Measurements from ENCODE around the gene TGFBR2. TPM values are rescaled to one million over a fixed set of nuclear protein-coding genes. Genes with fewer than 3 reads are reported as not detected.

The TGFBR2 gene
- total RNA-seq, 2 donors from 2014 or later, result 37.7 to 45.9 TPM

DNA sequence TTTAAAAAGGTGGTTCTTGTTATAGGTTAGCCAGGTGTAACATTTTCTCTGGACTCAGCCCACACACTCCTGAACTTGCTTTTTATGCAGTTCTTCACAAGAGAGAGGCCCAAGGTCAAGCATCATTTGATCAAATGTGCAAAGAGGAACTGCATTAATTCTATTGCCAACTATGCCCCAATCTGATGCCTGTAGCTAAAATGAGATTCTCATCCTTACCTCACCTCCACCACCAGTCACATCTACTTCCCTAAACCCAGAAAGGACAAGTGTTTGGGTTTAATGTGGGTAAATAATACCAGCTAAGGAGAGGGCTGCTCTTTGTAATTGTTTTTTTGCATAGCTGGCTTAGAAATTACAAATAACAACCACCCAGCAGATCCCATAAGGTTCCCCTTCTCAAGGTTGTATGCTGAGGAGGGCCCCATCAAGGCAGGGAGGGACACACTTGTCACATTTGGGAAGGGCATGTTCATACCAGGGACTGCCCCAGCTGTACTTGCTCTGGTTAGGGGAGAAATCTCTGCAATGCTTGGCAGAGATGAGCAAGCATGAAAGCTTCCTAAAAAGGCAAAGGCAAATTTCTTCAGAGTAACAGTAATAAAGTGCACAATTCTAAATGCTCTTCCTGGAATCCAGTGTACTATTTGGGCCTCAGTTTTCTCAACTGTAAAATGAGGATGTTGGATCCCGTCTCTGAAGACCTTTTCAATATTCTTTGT, 76.2 kb downstream of the TGFBR2 start:
- H3K4me3 Mint-ChIP-seq, result peak overlapping the region; percentile 67 to 75
- H3K4me1 Mint-ChIP-seq (ENCODE audit: low read depth), result peaks cover 96% of the 10 kb centered on the region
- H3K9me3 Mint-ChIP-seq, result no peaks in the 10 kb centered on the region
- ATAC-seq (replicated peaks in 1 of 2) (peak; percentile 51 to 54), DNase-seq (no peak)
- no peaks in the 10 kb centered on the region for H3K27me3 Mint-ChIP-seq (ENCODE audit: low read depth)
- H3K36me3 Mint-ChIP-seq (ENCODE audit: insufficient read depth in 2 of 2), result peaks cover 14 to 28% of the 10 kb centered on the region in 2 donors
- peak overlapping the region; percentile 86 for H3K27ac Mint-ChIP-seq

DNA sequence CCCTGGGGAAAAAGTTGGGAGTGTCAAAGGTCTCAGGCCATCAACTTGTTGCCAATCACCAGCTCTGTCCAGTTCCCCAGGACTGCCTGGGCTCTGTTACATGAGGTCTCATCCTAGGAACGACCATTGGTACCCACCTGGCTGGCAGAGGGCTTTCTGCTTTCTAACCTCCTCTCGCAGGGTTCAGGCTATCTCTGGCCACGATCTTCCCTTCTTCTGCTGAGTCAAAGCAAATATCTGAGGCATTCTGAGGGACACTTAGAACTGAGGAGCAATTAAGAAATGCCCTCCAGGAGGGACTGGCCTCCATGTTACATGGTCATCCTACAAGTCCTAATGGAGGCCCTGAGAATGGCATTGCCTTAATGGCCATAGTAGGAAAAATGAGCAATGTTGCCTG, 77.4 kb downstream of the TGFBR2 start:
- H3K27me3 Mint-ChIP-seq (ENCODE audit: low read depth), result no peaks in the 10 kb centered on the region
- peaks cover 98% of the 10 kb centered on the region for H3K4me1 Mint-ChIP-seq (ENCODE audit: low read depth)
- peak overlapping the region; percentile 54 for H3K27ac Mint-ChIP-seq
- H3K36me3 Mint-ChIP-seq (ENCODE audit: insufficient read depth in 2 of 2), result peaks cover 17 to 33% of the 10 kb centered on the region in 2 donors
- no peaks in the 10 kb centered on the region for H3K9me3 Mint-ChIP-seq
- DNase-seq (no peak), ATAC-seq (replicated peaks in 1 of 2) (no peak)
- H3K4me3 Mint-ChIP-seq, result peak overlapping the region; percentile 21 to 70

DNA sequence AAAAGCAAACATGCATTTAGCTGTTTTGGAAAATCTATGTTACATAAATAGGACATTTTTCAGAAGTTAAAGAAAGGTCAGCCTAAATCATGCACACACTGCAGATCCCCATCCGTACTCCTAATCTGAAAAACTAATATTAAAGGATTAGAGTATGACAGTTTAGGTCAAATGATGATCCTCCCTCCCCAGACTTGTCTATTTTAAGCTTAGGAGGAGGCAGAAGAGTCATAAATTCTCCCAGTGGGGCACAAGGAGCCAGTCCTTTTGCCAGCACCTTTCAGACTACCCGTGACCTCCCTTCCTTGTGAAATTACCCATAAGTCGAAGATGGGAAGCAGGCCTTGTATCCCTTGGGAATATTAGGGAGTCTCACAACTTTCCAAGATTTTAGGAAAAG, 78.0 kb downstream of the TGFBR2 start:
- Mint-ChIP-seq H3K27me3 (ENCODE audit: low read depth) (no peaks in the 10 kb centered on the region), H3K27ac (peak overlapping the region; percentile 54), H3K36me3 (ENCODE audit: insufficient read depth in 2 of 2) (peaks cover 19 to 36% of the 10 kb centered on the region in 2 donors), H3K9me3 (no peaks in the 10 kb centered on the region), H3K4me3 (peak overlapping the region; percentile 21 to 70), H3K4me1 (ENCODE audit: low read depth) (peaks cover 98% of the 10 kb centered on the region)
- DNase-seq (no peak), ATAC-seq (replicated peaks in 1 of 2) (no peak)

DNA sequence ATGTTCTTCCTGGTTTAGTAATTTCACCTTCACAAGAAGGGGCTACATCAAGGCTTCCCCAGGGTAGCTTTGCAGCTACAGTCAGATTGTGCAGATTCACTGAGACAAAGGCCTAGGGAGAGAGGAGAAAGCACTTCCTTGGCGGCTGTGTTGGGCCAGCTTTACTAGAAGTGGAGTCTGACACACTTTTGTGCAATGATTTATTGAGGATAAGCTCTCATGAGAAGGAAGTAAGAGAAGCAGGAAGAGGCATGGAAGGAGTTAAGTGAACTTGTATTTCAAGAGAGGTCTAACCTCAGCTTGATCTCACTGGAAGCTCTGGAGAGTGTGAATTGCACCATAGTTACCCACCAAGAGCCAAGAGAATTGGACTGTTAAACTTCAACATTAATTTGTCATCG, 78.9 kb downstream of the TGFBR2 start:
- peaks cover 97% of the 10 kb centered on the region for H3K4me1 Mint-ChIP-seq (ENCODE audit: low read depth)
- H3K27ac Mint-ChIP-seq, result peak overlapping the region; percentile 54
- peak overlapping the region; percentile 21 to 35 for H3K4me3 Mint-ChIP-seq
- DNase-seq (peak in 1 of 2 donors; percentile 43), ATAC-seq (replicated peaks in 1 of 2) (peak; percentile 67 to 70)
- peaks cover 20 to 39% of the 10 kb centered on the region in 2 donors for H3K36me3 Mint-ChIP-seq (ENCODE audit: insufficient read depth in 2 of 2)
- H3K9me3 Mint-ChIP-seq, result no peaks in the 10 kb centered on the region
- no peaks in the 10 kb centered on the region for H3K27me3 Mint-ChIP-seq (ENCODE audit: low read depth)

DNA sequence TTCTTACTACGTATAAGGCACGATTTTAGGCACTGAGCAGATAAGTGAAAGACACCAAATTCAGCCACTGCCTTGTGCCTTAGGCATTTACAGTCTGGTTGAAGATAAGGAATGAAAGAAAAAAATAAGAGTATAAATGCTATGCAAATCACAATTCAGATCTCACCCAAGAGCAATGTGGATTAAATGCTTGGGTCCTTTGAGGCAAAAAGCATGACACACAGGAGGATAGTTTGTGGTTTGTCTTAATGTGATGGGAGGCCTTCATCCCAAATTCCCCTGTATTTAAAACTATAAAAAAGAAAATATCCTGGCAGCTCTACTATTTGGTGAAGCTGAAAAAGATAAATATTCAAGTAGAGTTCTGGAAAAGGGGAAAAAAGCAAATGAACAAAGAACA, 79.8 kb downstream of the TGFBR2 start:
- peaks cover 23 to 44% of the 10 kb centered on the region in 2 donors for H3K36me3 Mint-ChIP-seq (ENCODE audit: insufficient read depth in 2 of 2)

GRCh38 chr3:30686799-30687198, 80.4 kb downstream of the TGFBR2 start:
- Mint-ChIP-seq H3K27ac (peak overlapping the region; percentile 21), H3K4me3 (no peak overlapping the region), H3K36me3 (ENCODE audit: insufficient read depth in 2 of 2) (peaks cover 21 to 48% of the 10 kb centered on the region in 2 donors), H3K4me1 (ENCODE audit: low read depth) (peaks cover 94% of the 10 kb centered on the region), H3K9me3 (no peaks in the 10 kb centered on the region), H3K27me3 (ENCODE audit: low read depth) (no peaks in the 10 kb centered on the region)
- DNase-seq (no peak), ATAC-seq (replicated peaks in 1 of 2) (no peak)

More for the DNA sequence above, 79.8 kb downstream of the TGFBR2 start:
- Mint-ChIP-seq H3K4me1 (ENCODE audit: low read depth) (peaks cover 97% of the 10 kb centered on the region), H3K27me3 (ENCODE audit: low read depth) (no peaks in the 10 kb centered on the region), H3K4me3 (no peak overlapping the region), H3K9me3 (no peaks in the 10 kb centered on the region), H3K27ac (peak overlapping the region; percentile 54)
- ATAC-seq (replicated peaks in 1 of 2) (no peak), DNase-seq (no peak)

- Mint-ChIP-seq H3K36me3 (ENCODE audit: insufficient read depth in 2 of 2) (peaks cover 24 to 55% of the 10 kb centered on the region in 2 donors), H3K4me1 (ENCODE audit: low read depth) (peaks cover 84% of the 10 kb centered on the region), H3K4me3 (peak overlapping the region; percentile 9 to 31)
Measured at GRCh38 chr3:30687930-30688570, 81.6 kb downstream of the TGFBR2 start.

DNA sequence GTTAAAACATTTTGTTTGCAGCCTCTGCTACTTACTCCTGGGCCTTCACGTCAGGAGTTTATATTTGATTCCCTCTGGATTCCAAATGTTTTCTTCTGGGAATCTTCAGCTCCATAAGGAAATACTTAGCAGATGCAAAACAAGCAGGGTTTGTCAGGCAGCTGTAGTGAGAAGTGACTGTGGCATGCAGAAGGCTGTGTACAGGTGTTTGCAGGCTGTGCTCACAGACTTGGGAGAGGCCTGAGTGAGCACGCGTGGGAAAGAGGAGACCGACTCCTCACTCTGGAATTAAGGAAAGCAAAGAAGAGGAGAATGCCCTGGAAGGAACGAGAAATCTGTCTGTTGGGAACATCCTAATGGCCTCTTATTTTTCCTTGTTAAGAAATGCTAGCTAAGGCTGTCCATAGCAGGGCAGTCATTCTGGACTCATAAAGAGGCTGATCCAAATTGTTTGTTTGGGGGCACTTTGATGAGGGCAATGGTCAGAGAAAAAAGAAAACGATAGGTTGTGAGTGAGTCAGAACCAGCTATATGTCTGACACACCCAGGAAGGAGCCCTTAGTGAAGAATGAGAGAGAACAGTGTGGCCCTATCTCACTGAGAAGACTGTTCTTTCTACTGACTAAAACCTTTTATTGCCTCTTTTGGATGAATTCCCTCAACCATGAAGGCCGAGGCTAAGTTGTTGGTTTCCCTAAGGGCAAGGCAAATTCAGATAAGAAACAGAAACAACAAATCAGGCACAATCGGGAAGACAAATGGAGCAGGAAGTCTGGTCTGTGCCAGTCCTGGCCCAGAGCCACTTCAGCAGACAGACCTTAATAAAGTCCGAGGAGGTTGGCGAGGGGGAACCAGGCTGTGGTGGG, 82.6 kb downstream of the TGFBR2 start:
- Mint-ChIP-seq H3K4me1 (ENCODE audit: low read depth) (peaks cover 80% of the 10 kb centered on the region), H3K27ac (peak overlapping the region; percentile 97), H3K27me3 (ENCODE audit: low read depth) (no peaks in the 10 kb centered on the region), H3K9me3 (no peaks in the 10 kb centered on the region), H3K36me3 (ENCODE audit: insufficient read depth in 2 of 2) (peaks cover 22 to 56% of the 10 kb centered on the region in 2 donors), H3K4me3 (peak overlapping the region; percentile 70 to 81)
- ATAC-seq (replicated peaks in 1 of 2) (peak; percentile 79 to 83), DNase-seq (peak in 1 of 2 donors; percentile 25)

More at GRCh38 chr3:30687930-30688570, 81.6 kb downstream of the TGFBR2 start:
- Mint-ChIP-seq H3K9me3 (no peaks in the 10 kb centered on the region), H3K27ac (peak overlapping the region; percentile 9), H3K27me3 (ENCODE audit: low read depth) (no peaks in the 10 kb centered on the region)
- no peak for ATAC-seq (replicated peaks in 1 of 2)
- DNase-seq, result no peak

GRCh38 chr3:30690199-30690598, 83.8 kb downstream of the TGFBR2 start:
- ATAC-seq (replicated peaks in 1 of 2), result no peak
- no peaks in the 10 kb centered on the region for H3K27me3 Mint-ChIP-seq (ENCODE audit: low read depth)

GRCh38 chr3:30691249-30691880, 85.0 kb downstream of the TGFBR2 start:
- no peaks in the 10 kb centered on the region for H3K9me3 Mint-ChIP-seq
- H3K27me3 Mint-ChIP-seq (ENCODE audit: low read depth), result no peaks in the 10 kb centered on the region
- no peak for DNase-seq
- H3K27ac Mint-ChIP-seq, result peak overlapping the region; percentile 58
- peaks cover 26 to 59% of the 10 kb centered on the region in 2 donors for H3K36me3 Mint-ChIP-seq (ENCODE audit: insufficient read depth in 2 of 2)
- H3K4me1 Mint-ChIP-seq (ENCODE audit: low read depth), result peaks cover 75% of the 10 kb centered on the region
- H3K4me3 Mint-ChIP-seq, result no peak overlapping the region
- ATAC-seq (replicated peaks in 1 of 2), result no peak

More at GRCh38 chr3:30690199-30690598, 83.8 kb downstream of the TGFBR2 start:
- peaks cover 77% of the 10 kb centered on the region for H3K4me1 Mint-ChIP-seq (ENCODE audit: low read depth)
- H3K9me3 Mint-ChIP-seq, result no peaks in the 10 kb centered on the region
- peak overlapping the region; percentile 47 for H3K27ac Mint-ChIP-seq
- DNase-seq, result no peak
- H3K4me3 Mint-ChIP-seq, result peak overlapping the region in 1 of 2 donors; percentile 20
- peaks cover 25 to 61% of the 10 kb centered on the region in 2 donors for H3K36me3 Mint-ChIP-seq (ENCODE audit: insufficient read depth in 2 of 2)

GRCh38 chr3:30691944-30692343, 85.5 kb downstream of the TGFBR2 start:
- DNase-seq (no peak), ATAC-seq (replicated peaks in 1 of 2) (no peak)
- Mint-ChIP-seq H3K4me3 (no peak overlapping the region), H3K36me3 (ENCODE audit: insufficient read depth in 2 of 2) (peaks cover 24 to 58% of the 10 kb centered on the region in 2 donors), H3K4me1 (ENCODE audit: low read depth) (peaks cover 70% of the 10 kb centered on the region), H3K27me3 (ENCODE audit: low read depth) (no peaks in the 10 kb centered on the region), H3K27ac (no peak overlapping the region), H3K9me3 (no peaks in the 10 kb centered on the region)

GRCh38 chr3:30692498-30693130, 86.2 kb downstream of the TGFBR2 start:
- DNase-seq, result no peak
- Mint-ChIP-seq H3K9me3 (no peaks in the 10 kb centered on the region), H3K4me1 (ENCODE audit: low read depth) (peaks cover 69% of the 10 kb centered on the region), H3K4me3 (no peak overlapping the region), H3K36me3 (ENCODE audit: insufficient read depth in 2 of 2) (peaks cover 23 to 60% of the 10 kb centered on the region in 2 donors), H3K27ac (peak overlapping the region; percentile 97), H3K27me3 (ENCODE audit: low read depth) (no peaks in the 10 kb centered on the region)
- no peak for ATAC-seq (replicated peaks in 1 of 2)

Data from activated T-cell treated with anti-CD3 and anti-CD28 coated beads, Interleukin-2, amount 50 U/mL, for 72 hours (primary cell).